IMR-90 (cell line): ENCODE measurements around the gene MGAT5. TPM values are rescaled to one million over a fixed set of nuclear protein-coding genes. Genes with fewer than 3 reads are reported as not detected.

Source experiments
- ATAC-seq: fragments of 200-7000 bp; cut with Tn5 transposase; 2 replicates; pipeline ENCODE4 v1.9.1; 2020; ENCODE audit warnings: low read depth, mild to moderate bottlenecking, moderate library complexity
- BruUV-seq: library from RNA; stranded (reverse); fragments of 400-500 nt; replicated peaks from 2 replicates; lab custom pipeline; 2021; lab: Mats Ljungman, UMichigan
- CTCF ChIA-PET: fragments of 300-600 bp; formaldehyde crosslinking; extraction: SDS; loops from one replicate; lab custom pipeline; 2021; ENCODE audit warnings: antibody characterized with exemption; lab: Yijun Ruan, JAX
- POLR2A ChIA-PET: fragments of 300-600 bp; sonication (Branson Sonifier 250); formaldehyde crosslinking; loops from one replicate; lab custom pipeline; 2022; ENCODE audit warnings: antibody characterized with exemption; ENCODE audit not compliant: unreplicated experiment; lab: Charles Lee
- DNase-seq: peaks from one replicate; pipeline ENCODE4 v3.0.0; 2013
- H2AFZ ChIP-seq: replicated peaks from 2 replicates; pipeline ENCODE3; 2013; ENCODE audit warnings: low read length, mild to moderate bottlenecking; ENCODE audit not compliant: poor library complexity
- H2AK5ac ChIP-seq: 2 replicates; pipeline ENCODE4 v1.6.1; 2013; ENCODE audit warnings: low read depth, low read length, inconsistent platforms
- H2AK9ac ChIP-seq: replicated peaks from 2 replicates; pipeline ENCODE3; 2013; ENCODE audit warnings: mild to moderate bottlenecking, low read depth, low read length, moderate library complexity; ENCODE audit not compliant: poor library complexity
- H2BK120ac ChIP-seq: 2 replicates; pipeline ENCODE4 v1.6.1; 2013; ENCODE audit warnings: low read depth, low read length, inconsistent platforms
- H2BK15ac ChIP-seq: 3 replicates; pipeline ENCODE4 v1.6.1; 2013; ENCODE audit warnings: low read depth, low read length, inconsistent platforms
- H2BK20ac ChIP-seq: 2 replicates; pipeline ENCODE4 v1.6.1; 2013; ENCODE audit warnings: low read depth, mild to moderate bottlenecking, inconsistent platforms, low read length, moderate library complexity
- H2BK5ac ChIP-seq: 2 replicates; pipeline ENCODE4 v1.6.1; 2013; ENCODE audit warnings: mild to moderate bottlenecking, low read depth, low read length, inconsistent platforms; ENCODE audit not compliant: poor library complexity, severe bottlenecking
- H3K14ac ChIP-seq: replicated peaks from 2 replicates; pipeline ENCODE4 v1.6.1; 2013; ENCODE audit warnings: low read depth, low read length, inconsistent platforms
- H3K18ac ChIP-seq: 2 replicates; pipeline ENCODE4 v1.6.1; 2013; ENCODE audit warnings: low read depth, low read length, control low read depth
- H3K23ac ChIP-seq: 2 replicates; pipeline ENCODE4 v1.6.1; 2013; ENCODE audit warnings: low read depth, low read length, inconsistent platforms
- H3K27ac ChIP-seq: 2 replicates; pipeline ENCODE4 v1.5.1; 2013; ENCODE audit warnings: mild to moderate bottlenecking, control low read depth, low read length; ENCODE audit not compliant: insufficient read depth
- H3K27me3 ChIP-seq: 2 replicates; pipeline ENCODE4 v1.6.1; 2013; ENCODE audit warnings: low read length; ENCODE audit not compliant: control insufficient read depth, insufficient read depth
- H3K36me3 ChIP-seq: 2 replicates; pipeline ENCODE4 v1.6.1; 2013; ENCODE audit warnings: low read length, mixed read lengths; ENCODE audit not compliant: control insufficient read depth, insufficient read depth
- H3K4ac ChIP-seq: 2 replicates; pipeline ENCODE4 v1.6.1; 2013; ENCODE audit warnings: low read depth, low read length, inconsistent platforms
- H3K4me1 ChIP-seq: 2 replicates; pipeline ENCODE4 v1.6.1; 2013; ENCODE audit warnings: low read length, mixed read lengths; ENCODE audit not compliant: control insufficient read depth, insufficient read depth
- H3K4me2 ChIP-seq: 2 replicates; pipeline ENCODE4 v1.6.1; 2013; ENCODE audit warnings: low read depth, mild to moderate bottlenecking, control low read depth, low read length, moderate library complexity
- H3K4me3 ChIP-seq: 2 replicates; pipeline ENCODE4 v1.5.1; 2013; ENCODE audit warnings: low read depth, mild to moderate bottlenecking, control low read depth, low read length, moderate library complexity; ENCODE audit not compliant: insufficient read depth
- H3K56ac ChIP-seq: 2 replicates; pipeline ENCODE4 v1.6.1; 2013; ENCODE audit warnings: low read length, inconsistent platforms; ENCODE audit not compliant: insufficient read depth; ENCODE audit errors: extremely low read depth
- H3K79me1 ChIP-seq, 2 experiments: 2 replicates each; pipeline ENCODE4 v1.6.1; 2013; ENCODE audit warnings: low read length in 2 of 2, inconsistent platforms in 1 of 2, low read depth in 1 of 2
- H3K9ac ChIP-seq: 2 replicates; pipeline ENCODE4 v1.6.1; 2013; ENCODE audit warnings: low read depth, low read length, control low read depth
- H3K9me1 ChIP-seq: 2 replicates; pipeline ENCODE4 v1.6.1; 2013; ENCODE audit warnings: low read length, inconsistent platforms; ENCODE audit not compliant: insufficient read depth
- H3K9me3 ChIP-seq: 2 replicates; pipeline ENCODE4 v1.6.1; 2013; ENCODE audit warnings: low read length; ENCODE audit not compliant: control insufficient read depth, insufficient read depth
- H4K20me1 ChIP-seq: 2 replicates; pipeline ENCODE4 v1.6.1; 2013; ENCODE audit warnings: low read length, inconsistent platforms; ENCODE audit not compliant: insufficient read depth
- H4K5ac ChIP-seq: 2 replicates; pipeline ENCODE4 v1.6.1; 2013; ENCODE audit warnings: mild to moderate bottlenecking, low read depth, low read length, control low read depth
- H4K8ac ChIP-seq, 2 experiments: 2 replicates each; pipeline ENCODE4 v1.6.1; 2013; ENCODE audit warnings: low read depth in 2 of 2, low read length in 2 of 2, control low read depth in 1 of 2, inconsistent platforms in 1 of 2
- H4K91ac ChIP-seq: 2 replicates; pipeline ENCODE4 v1.6.1; 2013; ENCODE audit warnings: low read depth, low read length, inconsistent platforms; ENCODE audit not compliant: insufficient read depth
- BHLHE40 ChIP-seq: fragments of 150-350 bp; IDR thresholded peaks from 2 replicates; pipeline ENCODE4 v1.6.1; 2016; ENCODE audit warnings: mild to moderate bottlenecking, low read depth, low read length
- CEBPB ChIP-seq: IDR thresholded peaks from 2 replicates; pipeline ENCODE4 v1.6.1; 2012; ENCODE audit warnings: low read depth, low read length, improper control_type of control experiment
- FOS ChIP-seq: fragments of 150-350 bp; IDR thresholded peaks from 2 replicates; pipeline ENCODE4 v1.6.1; 2016; ENCODE audit warnings: low read depth, low read length
- MAFK ChIP-seq: IDR thresholded peaks from 2 replicates; pipeline ENCODE4 v1.6.1; 2012; ENCODE audit warnings: low read depth, low read length, improper control_type of control experiment
- MAZ ChIP-seq: IDR thresholded peaks from 2 replicates; pipeline ENCODE4 v1.6.1; 2012; ENCODE audit warnings: low read depth, mild to moderate bottlenecking, low read length, improper control_type of control experiment, moderate library complexity, borderline replicate concordance
- NFE2L2 ChIP-seq: fragments of 150-350 bp; IDR thresholded peaks from 2 replicates; pipeline ENCODE4 v1.6.1; 2016; ENCODE audit warnings: low read depth, mild to moderate bottlenecking, low read length
- RAD21 ChIP-seq: IDR thresholded peaks from 2 replicates; pipeline ENCODE4 v1.6.1; 2012; ENCODE audit warnings: low read length, improper control_type of control experiment
- RCOR1 ChIP-seq: IDR thresholded peaks from 2 replicates; pipeline ENCODE4 v1.6.1; 2012; ENCODE audit warnings: mild to moderate bottlenecking, low read length, improper control_type of control experiment; ENCODE audit not compliant: insufficient replicate concordance
- RFX5 ChIP-seq: IDR thresholded peaks from 2 replicates; pipeline ENCODE4 v1.8.0; 2012; ENCODE audit warnings: low read depth, mild to moderate bottlenecking, low read length, moderate library complexity
- WGBS, 2 experiments: methylation state at CpG; one replicate each; pipeline versions ENCODE4 v1.1.5 to v1.1.7; 2013; ENCODE audit warnings: missing lambda C conversion rate in 2 of 2; ENCODE audit not compliant: insufficient read length in 1 of 2; ENCODE audit errors: extremely low coverage in 2 of 2; 5-methylcytosine and 5-hydroxymethylcytosine counted together
- dilution Hi-C: fragments of 300-500 bp; cut with HindIII; formaldehyde crosslinking; loops from one replicate; pipeline ENCODE4 v1.14.3; 2018; ENCODE audit warnings: low sequenced_read_pairs; ENCODE audit not compliant: unreplicated experiment
- in situ Hi-C: fragments of 300-500 bp; cut with MboI; formaldehyde crosslinking; loops from 3 replicates; pipeline ENCODE4 v1.14.3; 2019; ENCODE audit warnings: low sequenced_read_pairs, inconsistent platforms, mixed read lengths
- intact Hi-C: fragments of 100-400 bp; cut with micrococcal nuclease; formaldehyde crosslinking; loops from 2 replicates; pipeline ENCODE4 v1.10.0; 2022
- polyA plus RNA-seq, 3 experiments: library from polyadenylated mRNA; depleted of rRNA; stranded (reverse); fragments of >200 nt; gene quantifications; 2 replicates each; pipeline ENCODE4 v1.2.3, GENCODE V29; 2012; ENCODE audit warnings: low replicate concordance in 1 of 3
- total RNA-seq: library from RNA; depleted of rRNA; stranded (reverse); fragments of >200 nt; gene quantifications from 2 replicates; pipeline ENCODE4 v1.2.3, GENCODE V29; 2012
- TF ChIP-seq, protein P1 (sequence below): conservative IDR thresholded peaks from 2 replicates; pipeline ENCODE4 v1.5.1; 2012; ENCODE audit warnings: mild to moderate bottlenecking, low read depth, low read length, improper control_type of control experiment
- TF ChIP-seq, protein P2 (sequence below): fragments of 150-350 bp; IDR thresholded peaks from 2 replicates; pipeline ENCODE4 v1.6.1; 2016; ENCODE audit warnings: low read depth, mild to moderate bottlenecking, low read length, moderate library complexity, borderline replicate concordance

The MGAT5 gene
- total and polyA plus RNA-seq, 2 of the 4 experiments (the other 2 are of a cell fraction), result 22.9 to 59.9 TPM

DNA sequence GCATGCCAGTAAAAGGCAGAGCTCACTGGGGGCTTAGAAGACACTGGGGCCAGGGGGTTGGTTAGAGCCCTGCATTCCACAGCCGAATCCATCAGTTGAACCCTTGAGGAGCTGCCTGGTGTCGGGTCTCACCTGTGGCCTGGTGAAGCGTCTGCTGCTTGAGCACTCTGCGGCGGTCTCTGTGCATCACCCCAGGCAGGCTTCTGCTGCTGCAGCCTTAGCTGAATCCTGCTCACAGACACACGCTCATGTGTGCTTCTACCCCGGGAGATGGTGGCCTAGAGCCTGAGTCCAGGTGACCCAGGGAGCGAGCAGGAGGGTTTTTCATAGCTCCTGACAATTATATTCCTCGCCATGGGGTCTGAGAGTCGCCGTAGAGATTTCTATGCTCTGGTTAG, 192.1 kb downstream of the MGAT5 start:
- Histone ChIP-seq H3K4me2 (no peak overlapping the region), H3K4me3 (no peak overlapping the region), H3K4ac (no peak overlapping the region), H2BK120ac (no peak overlapping the region), H3K9me1 (peaks cover 7% of the 10 kb centered on the region), H3K79me1 (peaks cover 5 to 19% of the 10 kb centered on the region in 2 experiments; a peak in 3 of 4 replicates), H3K9ac (no peak overlapping the region), H3K4me1 (peaks cover 12% of the 10 kb centered on the region; the same call in 1 of the 2 replicates), H2AFZ (no peak overlapping the region), H3K18ac (no peak overlapping the region), H2BK20ac (no peak overlapping the region), H3K27ac (no peak overlapping the region), H2AK9ac (no peak overlapping the region), H2AK5ac (no peak overlapping the region), H3K9me3 (no peaks in the 10 kb centered on the region), H4K91ac (no peak overlapping the region), H4K5ac (no peak overlapping the region), H4K8ac (no peak overlapping the region), H2BK15ac (no peak overlapping the region), H3K56ac (no peak overlapping the region), H2BK5ac (no peak overlapping the region), H3K36me3 (peaks cover 66% of the 10 kb centered on the region), H3K14ac (no peak overlapping the region), H3K27me3 (no peaks in the 10 kb centered on the region), H4K20me1 (no peaks in the 10 kb centered on the region), H3K23ac (no peak overlapping the region)
- in situ Hi-C loops, result no loop called here
- no TSS peak for BruUV-seq
- intact Hi-C loops, result no loop called here
- dilution Hi-C loops, result no loop called here
- ChIA-PET CTCF (no interaction called here), POLR2A (no interaction called here)
- DNase-seq (no peak), ATAC-seq (no peak)
- WGBS, 2 experiments, result 78% methylated on average over 5 of the region's 11 CpGs; no CpG with 5 or more reads in 1 of the 2 experiments
- no peak for TF ChIP-seq BHLHE40
- TF ChIP-seq, protein P1, sequence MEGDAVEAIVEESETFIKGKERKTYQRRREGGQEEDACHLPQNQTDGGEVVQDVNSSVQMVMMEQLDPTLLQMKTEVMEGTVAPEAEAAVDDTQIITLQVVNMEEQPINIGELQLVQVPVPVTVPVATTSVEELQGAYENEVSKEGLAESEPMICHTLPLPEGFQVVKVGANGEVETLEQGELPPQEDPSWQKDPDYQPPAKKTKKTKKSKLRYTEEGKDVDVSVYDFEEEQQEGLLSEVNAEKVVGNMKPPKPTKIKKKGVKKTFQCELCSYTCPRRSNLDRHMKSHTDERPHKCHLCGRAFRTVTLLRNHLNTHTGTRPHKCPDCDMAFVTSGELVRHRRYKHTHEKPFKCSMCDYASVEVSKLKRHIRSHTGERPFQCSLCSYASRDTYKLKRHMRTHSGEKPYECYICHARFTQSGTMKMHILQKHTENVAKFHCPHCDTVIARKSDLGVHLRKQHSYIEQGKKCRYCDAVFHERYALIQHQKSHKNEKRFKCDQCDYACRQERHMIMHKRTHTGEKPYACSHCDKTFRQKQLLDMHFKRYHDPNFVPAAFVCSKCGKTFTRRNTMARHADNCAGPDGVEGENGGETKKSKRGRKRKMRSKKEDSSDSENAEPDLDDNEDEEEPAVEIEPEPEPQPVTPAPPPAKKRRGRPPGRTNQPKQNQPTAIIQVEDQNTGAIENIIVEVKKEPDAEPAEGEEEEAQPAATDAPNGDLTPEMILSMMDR, result no peak
- TF ChIP-seq, protein P2, sequence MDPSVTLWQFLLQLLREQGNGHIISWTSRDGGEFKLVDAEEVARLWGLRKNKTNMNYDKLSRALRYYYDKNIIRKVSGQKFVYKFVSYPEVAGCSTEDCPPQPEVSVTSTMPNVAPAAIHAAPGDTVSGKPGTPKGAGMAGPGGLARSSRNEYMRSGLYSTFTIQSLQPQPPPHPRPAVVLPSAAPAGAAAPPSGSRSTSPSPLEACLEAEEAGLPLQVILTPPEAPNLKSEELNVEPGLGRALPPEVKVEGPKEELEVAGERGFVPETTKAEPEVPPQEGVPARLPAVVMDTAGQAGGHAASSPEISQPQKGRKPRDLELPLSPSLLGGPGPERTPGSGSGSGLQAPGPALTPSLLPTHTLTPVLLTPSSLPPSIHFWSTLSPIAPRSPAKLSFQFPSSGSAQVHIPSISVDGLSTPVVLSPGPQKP, result no peak
- no peak for TF ChIP-seq MAFK
- no peak for TF ChIP-seq NFE2L2
- no peak for TF ChIP-seq CEBPB
- TF ChIP-seq FOS, result no peak
- no peak for TF ChIP-seq RFX5
- TF ChIP-seq RCOR1, result no peak
- no peak for TF ChIP-seq RAD21
- no peak for TF ChIP-seq MAZ
